Epithelial cell of esophagus (primary cell): Measurements from ENCODE around the gene CAPRIN1.
A peak's percentile ranks its signal among the peaks of the same experiment; 100 is the strongest.
"Not testable (repeated sequence)": the region's sequence is repeated elsewhere in the genome, so short reads cannot be mapped to it uniquely, and the experiment has no call there.

Experiments
- DNase-seq: peaks from one replicate; pipeline ENCODE4 v3.0.0; 2010; ENCODE audit warnings: low read depth
- H3K4me3 ChIP-seq: 2 replicates; pipeline ENCODE4 v1.5.1; 2011; ENCODE audit warnings: mild to moderate bottlenecking, low read length, control low read depth
- CTCF ChIP-seq: IDR thresholded peaks from 2 replicates; pipeline ENCODE4 v1.5.1; 2011; ENCODE audit warnings: low read depth, mild to moderate bottlenecking, low read length, control low read depth, inconsistent platforms; ENCODE audit not compliant: insufficient read depth; ENCODE audit errors: missing control alignments

The CAPRIN1 gene

GRCh38 chr11:34091825-34092224 lies 40.3 kb downstream of the CAPRIN1 start:
- DNase-seq = no peak
- H3K4me3 ChIP-seq = no peak overlapping the region
- TF ChIP-seq CTCF = no peak

GRCh38 chr11:34094900-34095299 lies 43.4 kb downstream of the CAPRIN1 start:
- H3K4me3 ChIP-seq, DNase-seq: not testable (repeated sequence)

- DNase-seq = no peak
- H3K4me3 ChIP-seq = no peak overlapping the region
- no peak for TF ChIP-seq CTCF
Observed at GRCh38 chr11:34098813-34099212, 47.3 kb downstream of the CAPRIN1 start.

GRCh38 chr11:34104680-34105078 lies 53.1 kb downstream of the CAPRIN1 start:
- peak overlapping the region; percentile 98 for H3K4me3 ChIP-seq
- TF ChIP-seq CTCF = no peak
- DNase-seq = no peak

GRCh38 chr11:34105079-34105956 lies 53.8 kb downstream of the CAPRIN1 start, which contains the start of gene NAT10:
NAT10 (plus strand) TSS chr11:34105629; CDS start chr11:34108226, 2,597 bp downstream.
- peak; percentile 99 for DNase-seq
- H3K4me3 ChIP-seq = peak within 1 kb of the TSS; percentile 98
- peak; percentile 15 for TF ChIP-seq CTCF

- DNase-seq = peak; percentile 16
- peak overlapping the region; percentile 98 for H3K4me3 ChIP-seq
- no peak for TF ChIP-seq CTCF
Observed at GRCh38 chr11:34105957-34106504, 54.5 kb downstream of the CAPRIN1 start.

GRCh38 chr11:34111722-34112270 lies 60.3 kb downstream of the CAPRIN1 start:
- H3K4me3 ChIP-seq = no peak overlapping the region
- TF ChIP-seq CTCF = no peak
- no peak for DNase-seq
